ENCODE data around the gene DES.

Gene DES

GRCh38 chr2:219422952-219423534 lies 4.9 kb downstream of the DES start:
- DNase-seq: no peak

- DNase-seq: no peak
These were observed 5.6 kb downstream of the DES start for GRCh38 chr2:219423652-219424377.

- DNase-seq: no peak
These were observed 7.3 kb downstream of the DES start for GRCh38 chr2:219425238-219426067.

GRCh38 chr2:219426068-219426443 lies 7.9 kb downstream of the DES start:
- DNase-seq: no peak

GRCh38 chr2:219426534-219427136 lies 8.5 kb downstream of the DES start:
- no peak for DNase-seq

GRCh38 chr2:219428469-219428868 lies 10.3 kb downstream of the DES start:
- DNase-seq: no peak

- no peak for DNase-seq
These were observed 11.9 kb downstream of the DES start for GRCh38 chr2:219429958-219430606.

GRCh38 chr2:219430633-219431615 lies 12.7 kb downstream of the DES start:
- no peak for DNase-seq

GRCh38 chr2:219433666-219434467 lies 15.7 kb downstream of the DES start:
- DNase-seq: no peak

- DNase-seq: no peak
These were observed 16.2 kb downstream of the DES start for GRCh38 chr2:219434468-219434717.

GRCh38 chr2:219434718-219435525 lies 16.7 kb downstream of the DES start, which contains the start of gene SPEG:
SPEG (plus strand) TSS chr2:219434843; CDS start chr2:219434978, 135 bp downstream.
- no peak for DNase-seq

GRCh38 chr2:219435701-219436100 lies 17.5 kb downstream of the DES start:
- no peak for DNase-seq

- DNase-seq: no peak
These were observed 18.3 kb downstream of the DES start for GRCh38 chr2:219436491-219436890.

- no peak for DNase-seq
These were observed 19.0 kb downstream of the DES start for GRCh38 chr2:219437141-219437540.

- no peak for DNase-seq
These were observed 19.6 kb downstream of the DES start for GRCh38 chr2:219437690-219438206.

GRCh38 chr2:219438453-219438852 lies 20.3 kb downstream of the DES start:
- DNase-seq: no peak

GRCh38 chr2:219439506-219439905 lies 21.3 kb downstream of the DES start:
- no peak for DNase-seq

GRCh38 chr2:219440388-219441256 lies 22.4 kb downstream of the DES start:
- DNase-seq: no peak

Data from SIG-M5 (cell line).